Progenitor cell of endocrine pancreas (in vitro differentiated cells): ENCODE data around the gene ZACN. TPM values are rescaled to one million over a fixed set of nuclear protein-coding genes. Genes with fewer than 3 reads are reported as not detected.

ENCODE experiments used
- DNase-seq: peaks from one replicate; pipeline ENCODE4 v3.0.0; 2021; ENCODE audit warnings: low spot score; ENCODE audit not compliant: unreplicated experiment
- H3K27ac Mint-ChIP-seq: 2 replicates; pipeline ENCODE4 v1.8.0; 2021; ENCODE audit warnings: mild to moderate bottlenecking, moderate library complexity, mixed read lengths
- H3K27me3 Mint-ChIP-seq: 2 replicates; pipeline ENCODE4 v1.8.0; 2021; ENCODE audit warnings: mixed read lengths
- H3K36me3 Mint-ChIP-seq: 2 replicates; pipeline ENCODE4 v1.8.0; 2022; ENCODE audit warnings: mixed read lengths; ENCODE audit not compliant: insufficient read depth
- H3K4me1 Mint-ChIP-seq: 2 replicates; pipeline ENCODE4 v1.8.0; 2021; ENCODE audit warnings: low read depth, mixed read lengths
- H3K4me3 Mint-ChIP-seq: 2 replicates; pipeline ENCODE4 v1.8.0; 2021; ENCODE audit warnings: low read depth, mild to moderate bottlenecking, moderate library complexity, mixed read lengths
- H3K9me3 Mint-ChIP-seq: 2 replicates; pipeline ENCODE4 v1.8.0; 2021; ENCODE audit warnings: low read depth, mixed read lengths
- CTCF ChIP-seq: fragments of 200-600 bp; sonication (generic); IDR thresholded peaks from one replicate; pipeline ENCODE4 v1.5.0; 2021; ENCODE audit warnings: antibody characterized with exemption, mild to moderate bottlenecking; ENCODE audit not compliant: unreplicated experiment
- total RNA-seq: library from RNA; stranded (reverse); gene quantifications from 2 replicates; pipeline ENCODE4 v1.2.1, GENCODE V29; 2021

The ZACN gene
- total RNA-seq, 1 donor from 2014 or later: 0.96 TPM

GRCh38 chr17:76115138-76115754 is 36.3 kb downstream of the ZACN start:
- no peak for DNase-seq
- Mint-ChIP-seq H3K36me3 (no peaks in the 10 kb centered on the region), H3K27ac (no peak overlapping the region), H3K4me1 (peaks cover 6% of the 10 kb centered on the region), H3K27me3 (peaks cover 5% of the 10 kb centered on the region), H3K4me3 (no peak overlapping the region), H3K9me3 (no peaks in the 10 kb centered on the region)
- no peak for TF ChIP-seq CTCF

- no peak for DNase-seq
- no peak overlapping the region for H3K4me3 Mint-ChIP-seq
- no peak for TF ChIP-seq CTCF
- peaks cover 10% of the 10 kb centered on the region for H3K4me1 Mint-ChIP-seq
- H3K27ac Mint-ChIP-seq: no peak overlapping the region
- no peaks in the 10 kb centered on the region for H3K9me3 Mint-ChIP-seq
- H3K36me3 Mint-ChIP-seq: no peaks in the 10 kb centered on the region
- H3K27me3 Mint-ChIP-seq: peaks cover 5% of the 10 kb centered on the region
Observed at GRCh38 chr17:76119409-76120371, 40.7 kb downstream of the ZACN start.

GRCh38 chr17:76120658-76121008 is 41.7 kb downstream of the ZACN start:
- Mint-ChIP-seq H3K4me1 (peaks cover 10% of the 10 kb centered on the region), H3K36me3 (no peaks in the 10 kb centered on the region), H3K27me3 (peaks cover 5% of the 10 kb centered on the region), H3K27ac (no peak overlapping the region), H3K4me3 (no peak overlapping the region), H3K9me3 (no peaks in the 10 kb centered on the region)
- DNase-seq: no peak
- TF ChIP-seq CTCF: no peak

- H3K27me3 Mint-ChIP-seq: peaks cover 5% of the 10 kb centered on the region
- no peak overlapping the region for H3K4me3 Mint-ChIP-seq
- no peak overlapping the region for H3K27ac Mint-ChIP-seq
- no peaks in the 10 kb centered on the region for H3K36me3 Mint-ChIP-seq
- no peaks in the 10 kb centered on the region for H3K9me3 Mint-ChIP-seq
- DNase-seq: no peak
- no peak for TF ChIP-seq CTCF
- H3K4me1 Mint-ChIP-seq: peaks cover 16% of the 10 kb centered on the region
Observed at GRCh38 chr17:76121932-76122430, 43.0 kb downstream of the ZACN start.

GRCh38 chr17:76122431-76123190 is 43.6 kb downstream of the ZACN start:
- Mint-ChIP-seq H3K4me3 (no peak overlapping the region), H3K9me3 (no peaks in the 10 kb centered on the region), H3K27ac (peak overlapping the region; percentile 31), H3K36me3 (no peaks in the 10 kb centered on the region), H3K27me3 (peaks cover 5% of the 10 kb centered on the region), H3K4me1 (peaks cover 19% of the 10 kb centered on the region)
- no peak for DNase-seq
- TF ChIP-seq CTCF: no peak
